Limb (tissue), 2 donors: ENCODE results near the gene OR2J1.
"Not testable (repeated sequence)": the region's sequence is repeated elsewhere in the genome, so short reads cannot be mapped to it uniquely, and the experiment has no call there.

Source experiments
- DNase-seq, 2 donors: peaks; one replicate each; pipeline ENCODE4 v3.0.0-alpha.2; 2016; ENCODE audit errors: extremely low spot score in 2 of 2

The OR2J1 gene

GRCh38 chr6:29099190-29099589, at the start of gene OR2J1:
OR2J1 (plus strand) TSS chr6:29099490; CDS start chr6:29100943, 1,453 bp downstream.
- DNase-seq: no peak

GRCh38 chr6:29051680-29052079, 47.6 kb upstream of the OR2J1 start:
- no peak for DNase-seq

DNA sequence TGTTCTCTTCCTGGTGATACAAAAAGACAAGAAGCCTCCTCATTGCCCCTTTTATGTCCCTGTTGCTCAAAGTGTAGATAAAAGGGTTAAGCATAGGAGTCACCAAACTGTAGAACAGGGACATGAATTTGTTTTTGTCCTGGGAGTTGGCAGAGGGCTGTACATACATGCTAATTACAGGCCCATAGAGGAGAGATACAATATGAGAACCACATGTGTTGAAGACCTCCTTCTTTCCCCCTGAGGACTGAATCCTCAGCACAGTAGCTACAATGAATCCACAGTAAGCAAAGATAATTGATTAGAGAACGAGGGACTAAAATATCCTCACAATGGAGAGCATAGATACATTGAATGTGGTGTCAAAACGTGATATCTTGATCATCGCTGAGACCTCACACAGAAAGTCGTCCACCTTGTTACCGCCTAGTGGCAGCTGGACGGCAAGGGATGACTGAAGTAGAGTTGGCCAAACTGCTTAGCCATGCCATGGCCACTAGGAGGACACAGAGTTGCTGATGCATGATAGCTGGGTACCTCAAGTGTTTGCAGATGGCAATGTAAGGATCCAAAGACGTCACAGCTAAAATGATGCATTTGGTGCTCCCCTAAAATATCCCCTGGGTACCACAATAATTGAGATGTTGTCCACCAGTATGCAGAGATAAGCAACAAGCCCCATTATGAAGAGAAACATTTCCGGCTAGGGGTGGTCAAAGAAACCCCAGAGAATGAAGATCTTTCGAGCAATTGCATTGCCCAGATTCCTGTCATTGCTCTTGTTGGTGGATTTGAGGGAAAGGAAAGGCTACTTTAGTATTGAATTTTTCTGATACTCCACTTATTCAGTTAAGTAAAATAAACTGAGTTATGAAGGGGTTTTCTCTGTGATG, 27.2 kb upstream of the OR2J1 start:
- no peak for DNase-seq

DNA sequence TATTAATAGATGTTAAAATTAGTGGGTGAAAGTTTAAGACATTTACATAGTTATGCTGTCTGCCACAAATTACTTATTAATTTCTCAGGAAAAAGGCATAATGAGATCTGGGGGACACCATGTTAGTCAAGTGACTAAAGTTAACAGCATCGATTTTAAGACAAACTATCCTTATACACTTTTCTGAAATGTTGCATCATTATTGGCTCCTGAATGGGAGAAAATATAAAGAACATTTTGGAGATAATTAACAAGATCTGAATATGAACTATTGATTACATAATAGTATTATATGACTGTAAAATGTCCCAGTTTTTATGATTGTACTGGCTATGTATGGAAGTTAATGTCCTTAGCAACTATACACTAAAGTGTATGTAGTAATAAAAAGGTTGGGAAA, 20.1 kb upstream of the OR2J1 start:
- DNase-seq: no peak

DNA sequence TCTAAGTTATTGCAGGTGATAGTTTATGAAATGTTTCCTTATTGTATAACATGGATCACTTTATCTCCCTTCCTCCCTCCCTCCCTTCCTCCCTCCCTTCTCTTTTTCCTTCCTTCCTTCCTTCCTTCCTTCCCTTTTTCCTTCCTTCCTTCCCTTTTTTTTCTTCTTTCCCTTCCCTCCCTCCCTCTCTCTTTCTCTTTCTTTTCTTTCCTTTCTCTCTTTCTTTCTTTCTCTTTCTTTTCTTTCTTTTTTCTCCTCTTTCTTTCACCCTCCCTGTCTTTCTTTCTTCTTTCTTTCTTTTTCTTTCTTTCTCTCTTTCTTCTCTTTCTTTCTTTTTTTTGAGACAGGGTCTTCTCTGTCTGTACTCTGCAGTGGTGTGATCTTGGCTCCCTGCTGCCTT, 18.0 kb upstream of the OR2J1 start:
- DNase-seq: no peak

- no peak for DNase-seq
Measured at GRCh38 chr6:29082457-29082856, 16.8 kb upstream of the OR2J1 start.

- no peak for DNase-seq
Measured at GRCh38 chr6:29087213-29087612, 12.1 kb upstream of the OR2J1 start, which contains the start of gene OR2B3. OR2B3 (minus strand) TSS chr6:29087313; CDS start chr6:29087248, 65 bp downstream.

- no peak for DNase-seq
Measured at GRCh38 chr6:29092957-29093356, 6.3 kb upstream of the OR2J1 start.

DNA sequence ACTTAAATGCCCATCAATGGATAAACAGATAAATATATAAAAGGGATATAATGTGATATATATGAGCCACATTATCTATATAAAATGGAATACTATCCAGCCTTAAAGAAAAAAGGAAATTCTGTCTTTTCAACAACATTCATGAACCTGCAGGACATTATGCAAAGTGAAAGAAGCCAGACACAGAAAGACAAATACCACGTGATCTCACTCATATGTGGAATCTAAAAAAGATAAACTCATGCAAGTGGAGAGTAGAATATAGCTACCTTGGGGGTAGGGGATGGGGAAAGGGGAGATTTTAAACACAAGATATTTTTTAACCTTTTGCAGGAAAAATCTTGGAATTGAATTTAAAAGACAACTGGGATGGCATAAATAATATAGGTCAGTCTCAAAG, 1.5 kb upstream of the OR2J1 start:
- DNase-seq: no peak

- DNase-seq: no peak
Measured at GRCh38 chr6:29107758-29108157, 8.5 kb downstream of the OR2J1 start, which contains the start of gene OR2J3. OR2J3 (plus strand) TSS chr6:29108058; CDS start chr6:29111891, 3,833 bp downstream.

GRCh38 chr6:29112135-29112534, 12.8 kb downstream of the OR2J1 start:
- DNase-seq: no peak

DNA sequence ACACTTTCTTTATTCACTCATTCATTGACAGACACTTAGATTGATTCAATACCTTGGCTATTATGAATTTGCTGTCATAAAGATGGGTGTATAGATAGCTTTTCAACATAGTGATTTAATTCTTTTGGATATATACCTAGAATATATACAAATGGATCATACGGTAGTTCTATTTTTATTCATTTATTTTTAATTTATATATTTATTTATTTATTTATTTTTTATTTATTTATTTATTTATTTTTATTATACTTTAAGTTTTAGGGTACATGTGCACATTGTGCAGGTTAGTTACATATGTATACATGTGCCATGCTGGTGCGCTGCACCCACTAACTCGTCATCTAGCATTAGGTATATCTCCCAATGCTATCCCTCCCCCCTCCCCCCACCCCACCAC, 15.7 kb downstream of the OR2J1 start:
- not testable (repeated sequence) for DNase-seq

GRCh38 chr6:29129326-29130012, 30.2 kb downstream of the OR2J1 start:
- no peak for DNase-seq

DNA sequence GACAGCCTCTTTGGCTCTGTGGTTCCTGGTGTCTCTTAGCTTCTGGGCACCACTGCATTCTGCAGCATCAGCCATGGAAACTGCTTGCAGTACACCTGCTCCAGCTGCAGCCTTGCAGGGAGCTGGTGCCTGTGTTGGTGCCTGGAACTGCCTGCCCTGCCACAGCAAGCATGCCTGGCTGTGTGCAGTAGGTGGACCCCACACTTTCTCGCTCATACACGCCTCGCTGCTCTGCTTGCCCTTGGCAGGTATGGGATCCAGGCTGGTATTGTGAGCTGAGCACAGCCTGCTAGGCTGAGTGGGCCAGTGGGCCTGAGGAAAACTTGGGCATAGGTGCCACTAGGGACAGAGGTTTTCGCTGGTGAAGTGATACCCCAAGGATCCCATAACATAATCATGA, 31.4 kb downstream of the OR2J1 start:
- no peak for DNase-seq

GRCh38 chr6:29131691-29132090, 32.4 kb downstream of the OR2J1 start:
- no peak for DNase-seq

- DNase-seq: no peak
Measured at GRCh38 chr6:29137724-29138123, 38.4 kb downstream of the OR2J1 start.

DNA sequence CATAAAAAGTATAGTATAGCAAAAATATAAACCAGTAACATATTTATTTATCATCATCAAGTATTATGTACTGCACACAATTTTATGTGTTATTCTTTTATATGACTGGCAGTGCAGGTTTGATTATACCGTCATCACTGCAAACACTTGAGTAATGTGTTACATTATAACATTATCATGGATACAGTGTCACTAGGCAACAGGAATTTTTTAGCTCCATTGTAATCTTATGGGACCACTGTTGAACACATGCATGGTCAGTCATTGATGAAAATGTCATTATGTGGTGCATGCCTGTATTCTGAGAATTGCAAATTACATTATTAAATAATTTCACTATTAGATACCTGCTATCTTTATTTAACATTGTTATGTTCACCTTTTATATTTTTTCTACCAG, 42.3 kb downstream of the OR2J1 start:
- DNase-seq: no peak

DNA sequence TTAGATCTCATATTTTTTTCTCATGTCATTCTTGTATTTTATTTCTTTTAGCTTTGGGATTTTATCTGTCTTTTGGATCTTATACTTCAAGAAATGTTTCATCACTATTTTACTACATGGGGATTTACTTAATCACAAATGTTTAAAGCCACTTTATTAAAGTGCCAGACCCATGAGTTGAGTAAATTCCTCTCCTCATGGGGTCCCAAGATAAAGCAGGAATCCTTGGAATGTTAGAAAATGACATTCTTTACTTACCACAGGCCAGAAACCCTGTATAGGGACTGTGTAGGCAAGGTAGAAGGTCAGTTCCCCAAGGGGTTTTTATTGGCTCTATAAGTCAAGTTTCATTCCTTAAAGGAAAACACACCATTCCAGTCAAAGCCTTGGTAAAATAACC, 43.0 kb downstream of the OR2J1 start:
- no peak for DNase-seq

DNA sequence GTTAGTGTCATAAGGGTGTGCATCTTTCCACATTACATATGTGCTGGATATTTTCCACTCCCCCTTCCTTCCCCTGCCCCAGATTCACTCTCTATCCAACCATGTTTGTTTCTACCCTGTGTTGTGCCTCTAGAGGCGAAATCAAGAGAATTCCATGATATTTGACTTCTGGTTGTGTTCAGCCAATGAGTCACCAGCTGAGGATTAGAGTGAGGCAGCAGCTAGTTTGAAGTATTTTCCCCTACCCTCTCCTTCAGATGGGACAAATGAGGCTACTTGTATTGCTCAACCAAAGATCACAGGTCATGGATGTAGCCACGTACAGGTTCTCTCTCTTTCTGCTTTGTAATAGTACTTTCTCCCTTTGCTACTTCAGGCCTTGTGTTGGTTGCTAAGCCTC, 46.9 kb downstream of the OR2J1 start:
- no peak for DNase-seq

GRCh38 chr6:29147074-29147473, 47.8 kb downstream of the OR2J1 start:
- no peak for DNase-seq

GRCh38 chr6:29149444-29149843, 50.2 kb downstream of the OR2J1 start:
- DNase-seq: not testable (repeated sequence)
